Measurements from ENCODE around the gene TNIK. TPM values are rescaled to one million over a fixed set of nuclear protein-coding genes. Genes with fewer than 3 reads are reported as not detected.

Gene TNIK
- total RNA-seq, 4 donors from 2014 or later: 32.9 to 52.0 (median 40.2) TPM

GRCh38 chr3:171490901-171491300, 30.7 kb upstream of the TNIK start:
- intact Hi-C loops (cut with DNase I; ENCODE audit: low total_unique reads): no loop called here
- Histone ChIP-seq H3K27ac (no peak overlapping the region), H3K9me3 (no peaks in the 10 kb centered on the region), H3K27me3 (no peaks in the 10 kb centered on the region), H3K4me1 (peaks cover 0 to 12% (median 2%) of the 10 kb centered on the region in 4 donors), H3K36me3 (no peaks in the 10 kb centered on the region), H3K4me3 (no peak overlapping the region)
- in situ Hi-C loops (cut with MboI; ENCODE audit: low pct_ligation_motif_present in 1 of 4, low pct_unique_long_range_greater_than_20kb in 1 of 4, low sequenced_read_pairs in 3 of 4): no loop called here
- 91% methylated on average over 3 of the region's 3 CpGs; no CpG with 5 or more reads in 1 of the 2 donors for WGBS, 2 donors (ENCODE audit: low coverage in 1 of 2)
- no peak for DNase-seq
- TF ChIP-seq EP300 (IDR thresholded peaks at IDR 0.05; ENCODE audit: low read depth) (no peak), POLR2A (IDR thresholded peaks at IDR 0.05) (no peak), CTCF (IDR thresholded peaks at IDR 0.05) (no peak), POLR2AphosphoS5 (IDR thresholded peaks at IDR 0.05) (no peak)

GRCh38 chr3:171489348-171489747, 29.1 kb upstream of the TNIK start:
- in situ Hi-C loops (cut with MboI; ENCODE audit: low pct_ligation_motif_present in 1 of 4, low pct_unique_long_range_greater_than_20kb in 1 of 4, low sequenced_read_pairs in 3 of 4) (no loop called here), intact Hi-C loops (cut with DNase I; ENCODE audit: low total_unique reads) (no loop called here)
- WGBS, 2 donors (ENCODE audit: low coverage in 1 of 2): 74 to 83% methylated on average over 4 of the region's 4 CpGs
- TF ChIP-seq EP300 (IDR thresholded peaks at IDR 0.05; ENCODE audit: low read depth): no peak
- no peak for TF ChIP-seq POLR2AphosphoS5 (IDR thresholded peaks at IDR 0.05)
- no peak for TF ChIP-seq CTCF (IDR thresholded peaks at IDR 0.05)
- TF ChIP-seq POLR2A (IDR thresholded peaks at IDR 0.05): no peak
- H3K9me3 ChIP-seq: no peaks in the 10 kb centered on the region
- H3K4me3 ChIP-seq: no peak overlapping the region
- peaks cover 0 to 12% (median 2%) of the 10 kb centered on the region in 4 donors for H3K4me1 ChIP-seq
- no peak for DNase-seq
- H3K36me3 ChIP-seq: no peaks in the 10 kb centered on the region
- no peaks in the 10 kb centered on the region for H3K27me3 ChIP-seq
- H3K27ac ChIP-seq: no peak overlapping the region

GRCh38 chr3:171488479-171488878, 28.3 kb upstream of the TNIK start:
- intact Hi-C loops (cut with DNase I; ENCODE audit: low total_unique reads): no loop called here

GRCh38 chr3:171487382-171487781, 27.2 kb upstream of the TNIK start:
- DNase-seq: no peak
- Histone ChIP-seq H3K4me1 (peaks cover 0 to 12% (median 2%) of the 10 kb centered on the region in 4 donors), H3K4me3 (no peak overlapping the region), H3K36me3 (no peaks in the 10 kb centered on the region), H3K27ac (no peak overlapping the region), H3K27me3 (no peaks in the 10 kb centered on the region), H3K9me3 (no peaks in the 10 kb centered on the region)
- intact Hi-C loops (cut with DNase I; ENCODE audit: low total_unique reads) (no loop called here), in situ Hi-C loops (cut with MboI; ENCODE audit: low pct_ligation_motif_present in 1 of 4, low pct_unique_long_range_greater_than_20kb in 1 of 4, low sequenced_read_pairs in 3 of 4) (no loop called here)
- TF ChIP-seq POLR2AphosphoS5 (IDR thresholded peaks at IDR 0.05) (no peak), EP300 (IDR thresholded peaks at IDR 0.05; ENCODE audit: low read depth) (no peak), POLR2A (IDR thresholded peaks at IDR 0.05) (no peak), CTCF (IDR thresholded peaks at IDR 0.05) (no peak)
- 70 to 72% methylated on average over 4 of the region's 4 CpGs for WGBS, 2 donors (ENCODE audit: low coverage in 1 of 2)

More at GRCh38 chr3:171488479-171488878, 28.3 kb upstream of the TNIK start:
- WGBS, 2 donors (ENCODE audit: low coverage in 1 of 2): 89 to 93% methylated on average over 3 to 7 of the region's 7 CpGs
- no peaks in the 10 kb centered on the region for H3K27me3 ChIP-seq
- DNase-seq: no peak
- in situ Hi-C loops (cut with MboI; ENCODE audit: low pct_ligation_motif_present in 1 of 4, low pct_unique_long_range_greater_than_20kb in 1 of 4, low sequenced_read_pairs in 3 of 4): no loop called here
- H3K4me3 ChIP-seq: no peak overlapping the region
- no peaks in the 10 kb centered on the region for H3K9me3 ChIP-seq
- peaks cover 0 to 12% (median 2%) of the 10 kb centered on the region in 4 donors for H3K4me1 ChIP-seq
- H3K27ac ChIP-seq: no peak overlapping the region
- H3K36me3 ChIP-seq: no peaks in the 10 kb centered on the region
- TF ChIP-seq CTCF (IDR thresholded peaks at IDR 0.05): no peak
- no peak for TF ChIP-seq POLR2AphosphoS5 (IDR thresholded peaks at IDR 0.05)
- TF ChIP-seq POLR2A (IDR thresholded peaks at IDR 0.05): no peak
- TF ChIP-seq EP300 (IDR thresholded peaks at IDR 0.05; ENCODE audit: low read depth): no peak
